Posterior vena cava (tissue), 2 donors: ENCODE results near the gene TMEM82. TPM values are rescaled to one million over a fixed set of nuclear protein-coding genes. Genes with fewer than 3 reads are reported as not detected.
"Not testable (repeated sequence)": the region's sequence is repeated elsewhere in the genome, so short reads cannot be mapped to it uniquely, and the experiment has no call there.

Experiments
- DNase-seq: peaks from one replicate; pipeline ENCODE4 v3.0.0-alpha.2; 2020; ENCODE audit warnings: low spot score
- intact Hi-C, 2 donors: fragments of 100-400 bp; cut with DNase I; formaldehyde crosslinking; loops; one replicate each; pipeline versions ENCODE4 v1.14.1 to v1.14.2; 2022 to 2023
- long read RNA-seq, 2 donors: library from polyadenylated mRNA; unstranded; transcript quantifications; one replicate each; pipeline ENCODE4 v2.0.0, GENCODE V29; 2020 to 2021
- total RNA-seq, 2 donors: library from RNA; stranded (reverse); fragmentation: NEBNext Ultra II Directional; extraction: Animal tissue kit (Norgen Biotek cat#: 25700); gene quantifications; one replicate each; pipeline ENCODE4 v1.2.1, GENCODE V29; 2021
- donor health status: DM: yes; HTN: yes; CAD: no.
- donor health status: DM: yes; HTN: yes; CAD: no.

TMEM82 gene
- not detected for total RNA-seq
- long read RNA-seq, donor 1: 0 reads
- long read RNA-seq, donor 2: 0 reads

- intact Hi-C loops: no loop called here
- no peak for DNase-seq
Observed at GRCh38 chr1:15742339-15742801, at the start of gene TMEM82. TSS of gene TMEM82 (plus strand) at chr1:15742499. CDS start at chr1:15742560, 61 bp downstream.

- intact Hi-C loops: no loop called here
- no peak for DNase-seq
Observed at GRCh38 chr1:15693371-15693770, 48.9 kb upstream of the TMEM82 start.

GRCh38 chr1:15696956-15697521 is 45.3 kb upstream of the TMEM82 start:
- no peak for DNase-seq
- intact Hi-C loops: no loop called here

GRCh38 chr1:15698201-15698600 is 44.1 kb upstream of the TMEM82 start:
- intact Hi-C loops: loop anchor here in 1 of 2 donors (1.0 kb wide), 1 partner anchor 41 kb away; no protein-coding TSS in a partner anchor
- DNase-seq: no peak

- DNase-seq, intact Hi-C loops: not testable (repeated sequence)
Observed at GRCh38 chr1:15699321-15699720, 43.0 kb upstream of the TMEM82 start.

GRCh38 chr1:15700508-15700907 is 41.8 kb upstream of the TMEM82 start:
- DNase-seq: no peak
- intact Hi-C loops: loop anchor here in 1 of 2 donors (10.0 kb wide), 1 partner anchor 106 kb away; no protein-coding TSS in a partner anchor

DNA sequence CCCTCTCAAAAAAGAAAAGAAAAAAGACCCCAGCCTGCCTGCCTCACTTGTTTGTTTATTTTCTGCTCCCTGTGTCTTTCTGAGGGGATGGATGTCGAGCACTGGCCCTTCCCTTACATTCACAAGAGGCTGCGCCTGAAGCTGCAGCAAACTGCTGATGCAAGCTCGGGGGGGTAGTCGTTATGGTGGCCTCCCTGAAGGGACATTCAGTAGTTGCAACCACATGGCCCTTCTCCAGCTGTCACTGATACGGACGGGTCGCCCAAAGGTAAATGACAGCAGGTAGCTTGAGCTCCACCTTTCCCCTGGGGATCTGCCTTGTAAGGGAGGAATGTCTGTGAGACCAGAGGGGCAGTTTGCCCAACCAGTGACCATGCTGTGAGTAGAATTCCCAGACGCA is 40.5 kb upstream of the TMEM82 start:
- intact Hi-C loops: loop anchor here in 1 of 2 donors (10.0 kb wide), 1 partner anchor 107 kb away; no protein-coding TSS in a partner anchor
- no peak for DNase-seq

GRCh38 chr1:15702722-15703550 is 39.4 kb upstream of the TMEM82 start:
- DNase-seq: no peak
- intact Hi-C loops: loop anchor here in 1 of 2 donors (10.0 kb wide), 1 partner anchor 108 kb away; no protein-coding TSS in a partner anchor

DNA sequence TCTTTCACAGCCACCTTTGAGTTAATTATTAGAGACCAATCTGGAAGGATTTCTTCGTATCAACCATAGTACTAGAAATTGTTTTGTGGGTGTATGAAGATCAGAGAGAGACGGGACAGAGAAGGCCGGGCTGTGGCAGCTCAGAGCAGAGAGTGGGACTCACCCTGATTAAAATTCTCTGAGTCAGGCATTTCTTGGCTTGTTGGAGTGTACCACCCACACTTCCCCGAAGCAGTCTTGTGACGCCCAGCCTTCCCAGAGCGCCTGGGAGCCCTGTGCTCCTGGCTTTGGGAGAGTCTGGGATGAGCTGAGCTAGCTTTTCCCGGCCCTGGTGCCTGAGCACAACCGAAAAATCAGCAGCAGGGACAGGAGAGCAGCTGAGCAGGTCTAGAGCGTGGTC is 38.7 kb upstream of the TMEM82 start:
- DNase-seq: peak; percentile 96
- intact Hi-C loops: loop anchor here in 1 of 2 donors (10.0 kb wide), 1 partner anchor 109 kb away; no protein-coding TSS in a partner anchor

GRCh38 chr1:15704526-15705183 is 37.6 kb upstream of the TMEM82 start:
- intact Hi-C loops: loop anchor here in 1 of 2 donors (10.0 kb wide), 1 partner anchor 110 kb away; no protein-coding TSS in a partner anchor
- no peak for DNase-seq

DNA sequence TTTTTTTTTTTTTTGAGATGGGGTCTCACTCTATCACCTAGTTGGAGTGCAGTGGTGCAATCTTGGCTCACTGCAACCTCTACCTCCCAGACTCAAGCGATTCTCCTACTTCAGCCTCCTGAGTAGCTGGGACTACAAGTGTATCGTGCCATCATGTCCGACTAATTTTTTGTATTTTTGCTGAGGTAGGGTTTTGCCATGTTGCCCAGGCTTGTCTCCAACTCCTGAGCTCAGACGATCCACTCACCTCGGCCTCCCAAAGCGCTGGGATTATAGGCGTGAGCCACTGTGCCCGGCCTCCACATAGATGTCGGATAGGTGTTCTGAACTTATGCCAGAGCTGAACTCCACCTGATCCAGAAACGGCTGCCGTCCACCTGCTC is 37.1 kb upstream of the TMEM82 start:
- DNase-seq: no peak
- intact Hi-C loops: loop anchor here in 1 of 2 donors (10.0 kb wide), 1 partner anchor 110 kb away; no protein-coding TSS in a partner anchor

DNA sequence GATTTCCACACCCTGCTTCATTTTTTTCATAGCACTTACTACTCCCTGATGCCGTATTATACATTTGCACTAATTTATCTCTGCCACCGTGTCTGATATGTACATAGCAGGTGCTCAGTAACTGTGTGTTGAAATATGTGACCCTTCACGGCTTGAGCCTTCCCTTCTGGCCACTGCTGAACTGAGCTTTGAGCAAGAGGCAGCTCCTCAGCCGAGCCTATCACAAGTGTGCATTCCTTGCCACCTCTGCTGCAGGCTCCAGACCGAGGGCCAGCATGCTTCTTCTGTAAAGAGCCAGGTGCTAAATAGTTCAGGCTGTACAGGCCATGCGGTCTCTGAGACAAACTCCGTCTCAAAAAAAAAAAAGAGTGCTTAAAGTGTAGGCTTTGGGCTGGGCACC is 35.5 kb upstream of the TMEM82 start:
- DNase-seq: no peak
- intact Hi-C loops: loop anchor here in 1 of 2 donors (10.0 kb wide), 1 partner anchor 112 kb away; no protein-coding TSS in a partner anchor

GRCh38 chr1:15707239-15707925 is 34.9 kb upstream of the TMEM82 start:
- intact Hi-C loops: loop anchor here in 1 of 2 donors (10.0 kb wide), 1 partner anchor 113 kb away; no protein-coding TSS in a partner anchor
- no peak for DNase-seq

DNA sequence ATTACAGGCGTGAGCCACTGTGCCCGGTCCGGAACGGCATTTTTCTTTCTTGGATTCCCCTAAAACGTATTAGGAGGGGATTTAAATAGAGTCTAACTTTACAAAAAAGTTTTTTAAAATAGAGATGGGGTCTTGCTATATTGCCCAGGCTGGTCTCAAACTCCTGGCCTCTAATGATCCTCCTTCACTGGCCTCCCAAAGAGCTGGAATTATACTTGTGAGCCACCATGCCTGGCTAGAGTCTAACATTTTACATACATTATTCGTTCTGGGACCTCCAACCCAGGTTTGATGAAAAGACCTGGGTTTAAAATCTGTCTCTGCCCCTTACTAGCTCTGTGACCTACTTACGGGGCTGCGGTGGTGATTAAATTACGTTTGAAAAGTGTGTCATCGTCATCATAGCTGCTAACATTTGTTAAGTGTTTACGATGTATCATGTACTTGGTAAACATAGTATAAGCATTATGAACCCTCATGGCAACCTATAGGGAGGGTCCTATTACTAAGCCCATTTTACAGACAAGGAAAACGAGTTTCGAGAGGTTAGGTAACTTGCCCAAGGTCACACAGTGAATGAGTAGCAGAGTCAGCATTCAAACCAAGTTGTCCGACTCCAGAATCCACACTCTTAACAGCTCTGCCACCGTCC is 33.7 kb upstream of the TMEM82 start:
- intact Hi-C loops: loop anchor here in 1 of 2 donors (10.0 kb wide), 1 partner anchor 114 kb away; no protein-coding TSS in a partner anchor
- DNase-seq: no peak

DNA sequence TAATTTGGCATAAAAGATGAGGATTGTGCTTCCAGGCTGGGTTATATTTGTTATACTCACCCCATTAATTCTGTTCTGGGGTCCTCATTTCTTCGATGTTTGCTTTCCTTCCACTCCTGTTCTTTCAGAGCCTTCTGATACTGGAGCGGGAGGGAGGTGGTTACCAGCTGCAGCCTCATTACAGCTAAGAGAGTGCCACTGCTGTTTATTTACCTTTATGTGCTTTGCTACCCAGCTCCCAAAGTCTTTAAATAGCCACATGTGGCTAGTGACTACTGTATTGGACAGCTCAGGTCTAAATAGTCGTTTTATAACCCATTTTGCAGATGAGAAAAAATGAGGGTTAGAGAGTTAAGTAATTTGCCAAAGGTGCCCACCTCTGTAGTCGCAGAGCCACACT is 33.1 kb upstream of the TMEM82 start:
- intact Hi-C loops: loop anchor here in 1 of 2 donors (10.0 kb wide), 1 partner anchor 114 kb away; no protein-coding TSS in a partner anchor
- DNase-seq: no peak

DNA sequence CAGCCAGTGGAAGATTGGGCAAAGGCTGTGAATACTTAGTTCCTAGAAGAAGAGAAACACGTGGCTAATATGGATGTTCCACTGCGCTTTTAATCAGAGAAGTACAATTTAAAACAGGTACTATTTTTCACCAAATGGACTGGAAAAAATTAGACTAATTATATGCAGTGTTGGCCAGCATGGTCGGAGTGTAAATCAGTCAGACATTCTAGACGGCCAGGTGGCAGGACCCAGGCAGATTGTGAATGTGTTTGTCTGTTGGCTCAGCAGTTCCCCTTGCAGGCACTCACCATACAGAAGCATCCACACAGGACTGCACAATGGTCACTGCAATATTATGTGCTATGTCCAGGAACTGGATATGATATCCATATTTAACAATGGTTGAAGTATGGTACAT is 30.1 kb upstream of the TMEM82 start:
- intact Hi-C loops: no loop called here
- no peak for DNase-seq

DNA sequence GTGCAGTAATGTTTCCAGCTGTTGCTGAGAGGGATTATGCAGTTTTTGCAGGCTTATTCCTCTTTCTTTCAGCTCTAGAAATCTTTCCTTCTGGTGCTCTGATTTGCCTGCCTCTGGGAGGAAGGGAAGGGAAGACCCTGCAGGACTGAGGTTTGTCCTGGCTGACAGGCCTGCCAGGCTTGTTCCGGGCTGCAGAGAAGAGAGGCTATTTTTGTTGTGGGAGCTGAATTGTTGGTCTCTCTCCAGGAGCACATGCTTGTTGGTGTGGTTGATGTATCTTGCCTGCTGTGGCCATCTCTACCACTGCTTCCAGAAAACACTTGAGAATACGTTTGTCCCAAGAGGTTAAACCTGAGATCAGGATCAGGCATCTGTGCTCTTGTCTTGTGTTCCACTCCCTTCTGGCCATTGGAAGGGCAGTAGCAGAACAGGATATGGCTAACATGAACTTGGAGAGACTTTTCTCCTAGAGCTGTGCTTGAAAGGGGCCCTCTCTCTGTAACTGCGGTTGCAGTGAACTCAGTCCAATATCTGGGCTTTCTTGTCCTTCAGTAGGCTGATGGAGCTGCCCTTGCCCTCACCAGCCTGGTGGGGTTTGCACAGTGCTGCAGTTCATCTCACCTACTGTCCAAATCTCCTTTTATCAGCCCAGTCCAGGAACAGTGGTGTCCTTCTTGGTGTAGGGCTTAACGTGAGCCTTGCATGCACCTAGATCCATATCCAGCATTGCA is 27.7 kb upstream of the TMEM82 start:
- DNase-seq: no peak

More for the DNA sequence above, 27.7 kb upstream of the TMEM82 start:
- intact Hi-C loops: no loop called here
